B cell (primary cell): ENCODE results near the gene ABHD17B.

Experiments
- CTCF ChIP-seq: fragments of 200-600 bp; IDR thresholded peaks from one replicate; pipeline ENCODE4 v1.8.0; 2022; ENCODE audit warnings: antibody characterized with exemption, mild to moderate bottlenecking
- EZH2 ChIP-seq: IDR thresholded peaks from 2 replicates; pipeline ENCODE4 v1.6.1; 2012; ENCODE audit warnings: borderline replicate concordance, low read depth, mild to moderate bottlenecking, moderate library complexity, low read length; ENCODE audit not compliant: insufficient read depth, poor library complexity, severe bottlenecking

- TF ChIP-seq EZH2 (no peak), CTCF (no peak)
Observed at GRCh38 chr9:71929223-71929622, 18.2 kb upstream of the ABHD17B start.
